GM23338 (cell line): Measurements from ENCODE around the gene RAPGEF3. TPM values are rescaled to one million over a fixed set of nuclear protein-coding genes. Genes with fewer than 3 reads are reported as not detected.
A peak's percentile ranks its signal among the peaks of the same experiment; 100 is the strongest.

Experiments used
- ATAC-seq: fragments of 200-7000 bp; cut with Tn5 transposase; 3 replicates; pipeline ENCODE4 v1.9.1; 2020
- DNase-seq: peaks from one replicate; pipeline ENCODE4 v3.0.0-alpha.2; 2015; ENCODE audit warnings: low spot score
- H2AFZ ChIP-seq: fragments of 200-600 bp; sonication (generic); 2 replicates; pipeline ENCODE4 v1.8.0; 2016; ENCODE audit warnings: antibody characterized with exemption, mild to moderate bottlenecking, moderate library complexity
- H3F3A ChIP-seq: fragments of 200-600 bp; sonication (generic); replicated peaks from 2 replicates; pipeline ENCODE4 v1.8.0; 2017; ENCODE audit warnings: antibody characterized with exemption, mixed run types, low read depth
- H3K27ac ChIP-seq: fragments of 200-600 bp; sonication (generic); 2 replicates; pipeline ENCODE4 v1.6.1; 2016; ENCODE audit warnings: low read depth
- H3K27me3 ChIP-seq: fragments of 200-600 bp; sonication (generic); 2 replicates; pipeline ENCODE4 v1.8.0; 2016; ENCODE audit warnings: mild to moderate bottlenecking, mixed run types, moderate library complexity; ENCODE audit not compliant: insufficient read depth
- H3K36me3 ChIP-seq: fragments of 200-600 bp; sonication (generic); 2 replicates; pipeline ENCODE4 v1.8.0; 2016; ENCODE audit warnings: mild to moderate bottlenecking; ENCODE audit not compliant: insufficient read depth
- H3K4me1 ChIP-seq: fragments of 200-600 bp; sonication (generic); 2 replicates; pipeline ENCODE4 v1.8.0; 2016; ENCODE audit warnings: mild to moderate bottlenecking, moderate library complexity; ENCODE audit not compliant: insufficient read depth
- H3K4me2 ChIP-seq: fragments of 200-600 bp; sonication (generic); 2 replicates; pipeline ENCODE4 v1.7.1; 2017; ENCODE audit warnings: mixed run types
- H3K4me3 ChIP-seq: fragments of 200-600 bp; sonication (generic); 2 replicates; pipeline ENCODE4 v1.6.1; 2016; ENCODE audit warnings: mixed run types
- H3K79me2 ChIP-seq: fragments of 200-600 bp; sonication (generic); replicated peaks from 2 replicates; pipeline ENCODE4 v1.8.0; 2017; ENCODE audit warnings: mild to moderate bottlenecking; ENCODE audit not compliant: insufficient read depth
- H3K9me2 ChIP-seq: fragments of 200-600 bp; sonication (generic); 2 replicates; pipeline ENCODE4 v1.8.0; 2017; ENCODE audit not compliant: insufficient read depth
- H4K20me1 ChIP-seq: fragments of 200-600 bp; sonication (generic); replicated peaks from 2 replicates; pipeline ENCODE4 v1.8.0; 2017; ENCODE audit warnings: mild to moderate bottlenecking; ENCODE audit not compliant: insufficient read depth
- H3K27ac Mint-ChIP-seq: 2 replicates; pipeline ENCODE4 v1.8.0; 2020; ENCODE audit warnings: inconsistent platforms, mild to moderate bottlenecking, moderate library complexity, mixed read lengths
- H3K27me3 Mint-ChIP-seq: 3 replicates; pipeline ENCODE4 v1.8.0; 2022; ENCODE audit warnings: low read depth, mild to moderate bottlenecking, moderate library complexity, mixed read lengths, inconsistent platforms; ENCODE audit not compliant: insufficient read depth, poor library complexity
- H3K36me3 Mint-ChIP-seq: 3 replicates; pipeline ENCODE4 v1.8.0; 2021; ENCODE audit warnings: low read depth, mild to moderate bottlenecking, inconsistent platforms, moderate library complexity, mixed read lengths
- H3K4me1 Mint-ChIP-seq: 3 replicates; pipeline ENCODE4 v1.8.0; 2020; ENCODE audit warnings: mild to moderate bottlenecking, inconsistent platforms, mixed read lengths
- H3K4me3 Mint-ChIP-seq: 3 replicates; pipeline ENCODE4 v1.8.0; 2021; ENCODE audit warnings: moderate library complexity, mild to moderate bottlenecking, inconsistent platforms, mixed read lengths
- H3K9me3 Mint-ChIP-seq: 3 replicates; pipeline ENCODE4 v1.8.0; 2020; ENCODE audit warnings: moderate library complexity, mild to moderate bottlenecking, inconsistent platforms, mixed read lengths
- CREB1 ChIP-seq: fragments of 250-450 bp; sonication (Bioruptor Pico); IDR thresholded peaks from 2 replicates; pipeline ENCODE4 v1.5.0; 2020; ENCODE audit warnings: low read depth, mild to moderate bottlenecking, moderate library complexity
- CTCF ChIP-seq, 2 experiments: fragments of 200-600 bp in 1 of 2; sonication (generic) in 1 of 2; conservative IDR thresholded peaks; 2 replicates each; pipeline versions ENCODE4 v1.5.1 to v1.6.1; 2016 to 2017; ENCODE audit warnings: antibody characterized with exemption in 2 of 2, low read depth in 2 of 2, mild to moderate bottlenecking in 2 of 2, moderate library complexity in 1 of 2
- EZH2 ChIP-seq: fragments of 200-600 bp; sonication (generic); IDR thresholded peaks from one replicate; pipeline ENCODE4 v1.8.0; 2017; ENCODE audit warnings: antibody characterized with exemption, mild to moderate bottlenecking, low read depth; ENCODE audit not compliant: unreplicated experiment
- JUNB ChIP-seq: IDR thresholded peaks from one replicate; pipeline ENCODE4 v1.6.1; 2016; ENCODE audit warnings: antibody characterized with exemption; ENCODE audit not compliant: unreplicated experiment
- POLR2AphosphoS5 ChIP-seq: IDR thresholded peaks from 2 replicates; pipeline ENCODE4 v1.6.1; 2016; ENCODE audit warnings: antibody characterized with exemption, low read depth
- STAT1 ChIP-seq: IDR thresholded peaks from one replicate; pipeline ENCODE4 v1.6.1; 2016; ENCODE audit warnings: antibody characterized with exemption; ENCODE audit not compliant: unreplicated experiment
- polyA plus RNA-seq: library from polyadenylated mRNA; unstranded; fragments of >200 nt; fragmentation: Nextera tagmentation; extraction: Ambion mirVana; gene quantifications from 2 replicates; pipeline ENCODE4 v1.2.1, GENCODE V29; 2016
- total RNA-seq: library from RNA; depleted of rRNA; stranded (reverse); fragments of >200 nt; shearing (Covaris generic); gene quantifications from 2 replicates; pipeline ENCODE4 v1.2.3, GENCODE V29; 2014
- TF ChIP-seq, protein P1 (sequence below): IDR thresholded peaks from 2 replicates; pipeline ENCODE4 v1.6.1; 2016; ENCODE audit warnings: antibody characterized with exemption

Gene RAPGEF3
- total and polyA plus RNA-seq, 2 experiments from 2014 or later: 2.3 to 11.8 TPM

GRCh38 chr12:47705566-47706425, 52.9 kb downstream of the RAPGEF3 start, which contains the start of gene RPAP3:
TSS of gene RPAP3 (minus strand) at chr12:47706030. CDS start at chr12:47702840, 3,190 bp downstream.
- no peaks in the 10 kb centered on the region for H3K27me3 ChIP-seq
- H3K36me3 Mint-ChIP-seq: peaks cover 8% of the 10 kb centered on the region
- H3K27me3 Mint-ChIP-seq: peaks cover 3% of the 10 kb centered on the region
- DNase-seq: peak; percentile 98
- TF ChIP-seq CREB1 (CRISPR knock-in tag): peak; percentile 72
- TF ChIP-seq POLR2AphosphoS5: peak; percentile 97
- no peak for TF ChIP-seq EZH2
- no peak for TF ChIP-seq JUNB
- TF ChIP-seq CTCF (conservative IDR thresholded peaks at IDR 0.05; ENCODE audit: low read depth in 2 of 2): peak; percentile 42 to 47
- TF ChIP-seq, protein P1, sequence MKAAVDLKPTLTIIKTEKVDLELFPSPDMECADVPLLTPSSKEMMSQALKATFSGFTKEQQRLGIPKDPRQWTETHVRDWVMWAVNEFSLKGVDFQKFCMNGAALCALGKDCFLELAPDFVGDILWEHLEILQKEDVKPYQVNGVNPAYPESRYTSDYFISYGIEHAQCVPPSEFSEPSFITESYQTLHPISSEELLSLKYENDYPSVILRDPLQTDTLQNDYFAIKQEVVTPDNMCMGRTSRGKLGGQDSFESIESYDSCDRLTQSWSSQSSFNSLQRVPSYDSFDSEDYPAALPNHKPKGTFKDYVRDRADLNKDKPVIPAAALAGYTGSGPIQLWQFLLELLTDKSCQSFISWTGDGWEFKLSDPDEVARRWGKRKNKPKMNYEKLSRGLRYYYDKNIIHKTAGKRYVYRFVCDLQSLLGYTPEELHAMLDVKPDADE: 0 out of 2 replicates have a peak, but pooled peaks have one; percentile 37
- TF ChIP-seq STAT1: no peak
- peaks cover 5% of the 10 kb centered on the region for H3K4me1 ChIP-seq
- peak within 1 kb of the TSS; percentile 74 for H3K4me3 Mint-ChIP-seq
- no peaks in the 10 kb centered on the region for H3K9me3 Mint-ChIP-seq
- no peaks in the 10 kb centered on the region; the same call in 1 of the 2 replicates for H4K20me1 ChIP-seq
- ATAC-seq: peak; percentile 97
- H3K36me3 ChIP-seq: no peaks in the 10 kb centered on the region
- peaks cover 19% of the 10 kb centered on the region for H3K4me1 Mint-ChIP-seq
- H2AFZ ChIP-seq: peak within 1 kb of the TSS; percentile 53
- H3K4me2 ChIP-seq: peak within 1 kb of the TSS; percentile 77
- no peaks in the 10 kb centered on the region for H3K9me2 ChIP-seq
- H3K79me2 ChIP-seq: peaks cover 33% of the 10 kb centered on the region
- peak within 1 kb of the TSS; percentile 82 for H3K4me3 ChIP-seq
- H3F3A ChIP-seq: no peaks in the 10 kb centered on the region
- H3K27ac Mint-ChIP-seq: peak within 1 kb of the TSS; percentile 85
- peak within 1 kb of the TSS; percentile 48; the same call in 1 of the 2 replicates for H3K27ac ChIP-seq

GRCh38 chr12:47705229-47705565, 53.5 kb downstream of the RAPGEF3 start:
- H2AFZ ChIP-seq: peak overlapping the region; percentile 53
- Mint-ChIP-seq H3K9me3 (no peaks in the 10 kb centered on the region), H3K27ac (no peak overlapping the region)

More at GRCh38 chr12:47705229-47705565, 53.5 kb downstream of the RAPGEF3 start:
- peaks cover 14% of the 10 kb centered on the region for H3K36me3 Mint-ChIP-seq
- H3K27me3 Mint-ChIP-seq: peaks cover 3% of the 10 kb centered on the region
- H4K20me1 ChIP-seq: peaks cover 5% of the 10 kb centered on the region; the same call in 1 of the 2 replicates
- H3K4me1 Mint-ChIP-seq: peaks cover 19% of the 10 kb centered on the region
- no peaks in the 10 kb centered on the region for H3K9me2 ChIP-seq
- H3K27ac ChIP-seq: no peak overlapping the region
- ATAC-seq: no peak; the same call in 2 of the 3 replicates
- peak overlapping the region; percentile 74 for H3K4me3 Mint-ChIP-seq
- peaks cover 33% of the 10 kb centered on the region for H3K79me2 ChIP-seq
- peak overlapping the region; percentile 77 for H3K4me2 ChIP-seq
- peaks cover 5% of the 10 kb centered on the region for H3K4me1 ChIP-seq
- peak overlapping the region; percentile 82 for H3K4me3 ChIP-seq
- no peaks in the 10 kb centered on the region for H3K27me3 ChIP-seq
- DNase-seq: no peak
- TF ChIP-seq EZH2: no peak
- H3K36me3 ChIP-seq: no peaks in the 10 kb centered on the region
- H3F3A ChIP-seq: no peaks in the 10 kb centered on the region
